ENCODE results near the gene HEBP1.

Gene HEBP1

DNA sequence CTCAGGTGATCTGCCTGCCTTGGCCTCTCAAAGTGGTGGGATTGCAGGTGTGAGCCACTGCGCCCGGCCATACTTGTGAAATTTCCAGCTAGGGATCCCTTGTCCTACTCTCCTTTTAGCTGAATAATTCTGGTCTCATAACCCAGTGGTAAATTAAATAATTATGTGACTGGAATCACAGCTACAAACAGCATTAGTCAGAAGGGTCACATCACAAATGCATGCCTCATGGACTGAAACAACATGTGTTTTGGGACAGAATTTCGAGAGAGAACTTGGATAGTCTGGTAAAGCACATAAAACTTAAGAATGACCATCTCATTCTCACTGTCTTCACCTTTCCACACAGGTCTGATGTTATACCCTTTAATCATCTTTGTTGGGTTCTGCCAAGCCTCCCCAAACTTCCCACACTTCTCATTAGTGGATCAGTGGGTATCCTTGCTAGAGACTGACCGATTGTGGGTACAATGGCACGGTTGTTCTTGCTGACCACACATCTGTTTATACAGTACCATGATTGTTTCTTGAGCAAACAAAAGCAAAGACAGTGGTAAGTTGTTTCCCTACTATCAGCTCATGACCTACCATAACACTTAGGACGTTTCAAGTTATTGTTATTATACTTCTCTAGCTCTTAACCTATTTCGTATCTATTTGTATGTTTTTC lies 53.2 kb downstream of the HEBP1 start:
- DNase-seq: no peak

DNA sequence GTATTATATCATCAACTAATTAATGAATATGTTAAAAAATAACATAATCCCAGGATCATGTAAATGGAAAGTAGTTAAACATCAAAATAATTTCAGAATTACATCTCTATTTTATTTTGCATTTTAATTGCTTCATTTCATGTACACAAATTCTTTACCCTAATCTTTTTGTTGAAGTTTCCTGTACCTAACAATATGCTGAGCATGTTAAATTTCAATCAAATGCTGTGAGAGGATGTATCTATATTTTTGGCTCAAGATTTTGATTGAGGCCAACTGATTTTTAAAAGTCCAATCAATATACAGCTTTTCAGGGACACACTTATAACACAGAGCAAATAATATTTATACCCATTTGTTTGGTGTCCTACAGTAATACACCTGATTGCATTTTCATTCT lies 54.5 kb downstream of the HEBP1 start:
- DNase-seq: no peak

DNA sequence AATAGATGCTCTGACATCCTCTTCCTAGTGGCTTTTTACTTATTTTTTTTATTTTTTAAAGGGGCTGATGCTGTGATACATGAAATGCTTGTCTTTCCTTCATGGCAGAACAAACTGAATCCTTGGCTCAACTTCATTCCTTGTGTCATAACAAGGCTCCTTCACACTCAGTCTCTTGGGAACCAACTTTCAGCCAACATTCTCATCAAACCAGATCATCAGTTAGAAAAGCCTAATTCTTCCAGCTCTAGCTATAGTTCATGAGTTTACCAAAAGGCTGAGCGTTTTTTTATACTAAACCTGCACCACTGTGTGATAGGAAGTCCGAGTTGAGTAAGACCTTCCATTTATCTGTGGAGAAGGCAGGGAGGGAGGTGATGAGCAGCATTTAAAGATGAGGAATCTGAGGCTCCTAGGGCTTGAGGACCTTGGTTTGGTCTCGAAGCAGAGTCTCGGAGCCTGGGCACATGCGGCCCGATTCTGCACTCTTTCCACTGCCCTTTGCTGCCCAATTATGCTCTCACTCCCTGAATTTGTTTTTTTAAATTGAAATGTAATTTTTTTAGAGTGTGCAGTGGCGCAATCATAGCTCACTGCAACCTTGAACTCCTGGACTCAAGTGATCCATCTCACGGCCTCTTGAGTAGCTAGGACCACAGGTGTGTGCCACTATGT lies 56.3 kb downstream of the HEBP1 start:
- DNase-seq: peak; percentile 60

DNA sequence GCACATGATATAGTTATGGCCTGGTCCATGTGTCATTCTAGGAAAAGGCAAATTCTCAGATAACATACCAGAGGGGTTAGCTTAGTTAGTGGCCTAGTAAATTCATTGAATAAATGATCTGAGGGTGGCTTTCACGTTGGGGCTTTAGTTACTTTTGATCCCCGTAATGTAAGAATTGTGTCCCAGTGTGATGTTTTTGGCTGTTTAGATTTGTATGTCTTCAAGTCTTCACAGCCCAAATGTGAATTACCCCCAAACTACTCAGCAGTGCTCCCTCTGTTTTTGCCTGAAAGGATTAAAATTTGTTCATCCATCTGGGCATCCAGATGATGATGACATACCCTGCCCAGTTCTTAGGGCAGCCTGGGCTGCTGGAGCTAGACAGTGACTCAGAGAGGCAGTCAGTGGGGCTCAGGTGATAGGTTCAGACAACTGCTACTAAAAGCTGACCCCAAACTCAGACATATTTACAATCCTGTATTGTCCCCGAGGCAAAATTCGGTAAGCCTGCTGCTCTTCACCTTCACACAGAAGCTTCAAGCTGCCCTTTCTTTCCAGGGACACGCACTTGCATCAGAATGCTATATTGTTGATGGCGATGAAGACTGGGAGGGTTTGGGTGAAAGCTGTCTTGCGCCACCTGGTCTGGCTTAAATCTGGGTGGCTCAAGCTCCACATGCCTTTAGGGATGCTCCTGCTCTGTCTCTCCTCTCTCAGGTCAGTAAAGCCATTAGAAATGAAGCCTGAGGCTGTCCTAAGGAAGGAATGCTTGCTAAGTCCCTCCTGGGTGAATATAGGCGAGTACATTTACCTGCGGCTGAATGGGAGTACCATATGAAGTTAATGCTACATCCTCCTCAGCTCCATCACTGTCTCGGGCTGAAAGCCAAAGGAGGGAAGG lies 58.4 kb downstream of the HEBP1 start:
- no peak for DNase-seq

DNA sequence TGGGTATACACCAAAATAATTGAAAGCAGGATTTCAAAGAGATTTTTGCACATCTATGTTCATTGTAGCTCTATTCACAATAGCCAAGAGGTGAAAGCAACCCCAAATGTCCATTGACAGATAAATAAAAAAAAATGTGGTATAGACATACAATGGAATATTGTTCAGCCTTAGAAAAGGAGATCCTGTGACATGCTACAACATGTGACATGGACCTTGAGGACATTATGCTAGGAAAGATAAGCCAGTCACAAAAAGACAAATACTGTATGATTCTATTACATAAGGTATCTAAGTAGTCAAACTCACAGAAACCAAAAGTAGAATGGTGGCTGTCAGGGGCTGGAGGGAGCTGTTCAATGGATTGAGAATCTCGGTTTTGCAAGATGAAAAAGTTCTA lies 60.2 kb downstream of the HEBP1 start:
- DNase-seq: no peak

DNA sequence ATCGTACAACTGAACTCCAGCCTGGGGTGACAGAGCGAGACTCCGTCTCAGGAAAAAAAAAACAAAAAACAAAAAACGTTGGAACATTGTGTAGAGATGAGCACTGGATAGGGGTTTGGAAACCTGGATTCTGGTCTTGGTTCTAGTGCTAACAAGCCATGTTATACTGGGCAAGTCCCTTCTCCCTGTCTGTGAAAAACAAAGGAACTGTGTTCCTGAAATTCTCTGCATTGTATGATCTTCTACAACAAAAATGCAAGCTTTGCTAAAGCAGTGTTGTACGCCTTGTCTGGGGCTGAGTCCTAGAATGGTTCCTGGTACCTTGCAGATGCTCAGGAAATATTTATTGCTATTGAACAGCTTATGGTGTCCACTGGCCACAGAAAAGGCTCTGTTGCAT lies 61.5 kb downstream of the HEBP1 start:
- no peak for DNase-seq

DNA sequence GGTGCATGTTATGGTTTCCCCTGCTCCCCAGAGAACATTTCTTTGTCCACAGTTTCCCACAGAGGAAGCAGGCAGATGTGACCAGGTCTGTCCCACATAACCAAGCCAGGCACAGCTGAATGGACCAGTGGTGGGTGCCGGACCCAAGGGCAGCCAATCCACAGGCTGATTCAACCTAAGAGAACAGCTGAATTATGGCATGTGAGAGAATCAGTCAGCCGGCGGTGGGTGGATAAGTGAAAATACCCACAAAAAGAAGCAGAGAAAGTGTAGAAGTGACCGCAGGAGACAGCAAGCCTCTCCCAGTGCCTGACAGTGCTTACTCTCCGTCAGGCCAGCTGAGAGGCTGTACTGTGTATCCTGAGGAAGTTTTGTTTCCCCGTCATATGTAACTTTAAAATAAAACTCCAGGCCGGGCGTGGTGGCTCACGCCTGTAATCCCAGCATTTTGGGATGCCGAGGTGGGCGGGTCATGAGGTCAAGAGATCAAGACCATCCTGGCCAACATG lies 63.0 kb downstream of the HEBP1 start:
- no peak for DNase-seq

DNA sequence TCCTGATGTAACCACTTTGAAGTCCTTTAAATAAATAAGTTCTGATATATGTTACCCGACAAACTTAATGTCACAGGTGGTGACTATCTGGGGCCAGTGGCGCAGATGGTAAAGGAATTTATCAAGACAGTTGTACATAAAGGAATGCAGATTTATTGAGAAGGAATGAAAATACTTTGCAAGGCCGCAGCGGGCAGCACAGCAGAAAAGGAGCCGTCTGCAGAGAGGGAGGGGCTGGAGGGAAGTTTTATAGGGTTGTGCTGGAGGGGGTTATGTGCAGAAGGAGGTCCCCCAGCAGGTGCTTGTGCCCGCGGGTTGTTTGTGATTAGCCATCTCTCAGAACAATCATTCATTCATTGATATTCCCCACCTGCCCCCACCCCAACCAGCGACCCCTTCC lies 65.5 kb downstream of the HEBP1 start:
- no peak for DNase-seq

DNA sequence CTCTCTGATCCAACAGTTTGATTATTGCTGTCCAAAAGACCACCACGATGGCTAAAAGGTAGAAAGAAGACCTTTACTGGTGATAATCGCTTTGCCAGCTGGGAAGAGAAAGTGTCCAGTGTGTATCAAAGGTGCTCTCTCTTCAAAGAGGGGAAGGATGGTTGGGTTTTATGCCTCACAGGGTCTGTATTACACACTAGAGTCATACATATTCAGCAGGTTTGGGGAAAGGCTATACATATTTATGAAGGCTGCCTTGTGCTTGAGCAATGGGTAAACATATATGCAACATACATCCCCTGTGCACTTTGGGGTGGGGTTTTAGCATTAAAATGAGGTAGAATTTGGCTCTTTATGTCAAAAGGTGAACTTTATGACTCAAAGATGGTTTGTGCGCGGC lies 66.3 kb downstream of the HEBP1 start:
- no peak for DNase-seq

DNA sequence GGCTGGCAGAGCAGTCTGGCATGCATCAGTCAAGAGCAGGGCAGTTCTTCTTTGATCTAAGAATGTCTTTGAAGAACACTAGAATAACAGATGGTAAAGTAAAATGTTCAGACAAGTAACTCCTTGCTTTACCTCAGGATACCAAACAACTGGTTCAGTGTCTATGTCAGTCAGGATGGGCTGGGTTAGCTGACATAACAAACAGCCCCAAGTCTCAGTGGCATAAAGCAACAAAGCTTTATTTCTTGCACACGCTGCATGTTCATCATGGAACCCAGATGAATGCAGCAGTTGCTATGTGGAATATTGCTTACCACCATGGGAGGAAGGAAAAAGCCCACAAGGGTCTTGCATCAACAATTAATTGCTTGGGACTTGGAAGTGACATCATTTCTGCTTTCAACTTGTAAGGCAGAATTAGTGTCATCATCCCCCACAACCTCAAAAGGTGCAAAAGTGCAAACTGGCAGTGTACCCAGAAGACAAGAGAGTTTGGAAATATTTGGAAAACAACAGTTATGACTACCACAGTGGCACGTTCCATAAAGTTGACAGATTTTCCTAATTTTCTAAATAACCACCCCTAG lies 69.3 kb downstream of the HEBP1 start:
- DNase-seq: no peak

DNA sequence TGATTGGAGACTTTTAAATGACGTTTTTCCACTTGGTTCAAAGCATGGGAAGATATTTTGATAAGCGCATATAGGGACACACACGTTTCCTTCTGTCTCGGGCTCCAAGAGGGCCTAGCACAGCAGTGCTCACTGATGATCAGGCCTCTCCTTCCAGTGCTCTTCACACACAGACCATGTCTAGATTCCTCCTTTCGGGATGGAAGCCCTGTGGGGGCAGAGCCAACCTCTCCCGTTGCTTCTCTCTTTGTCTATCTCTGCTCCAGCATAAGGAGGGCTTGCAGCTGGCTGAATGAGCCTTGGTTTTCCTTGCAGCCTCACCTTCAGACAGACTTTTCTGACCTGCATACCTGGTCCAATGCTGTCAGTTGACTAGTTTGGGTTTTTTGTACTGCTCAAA lies 70.4 kb downstream of the HEBP1 start:
- no peak for DNase-seq

DNA sequence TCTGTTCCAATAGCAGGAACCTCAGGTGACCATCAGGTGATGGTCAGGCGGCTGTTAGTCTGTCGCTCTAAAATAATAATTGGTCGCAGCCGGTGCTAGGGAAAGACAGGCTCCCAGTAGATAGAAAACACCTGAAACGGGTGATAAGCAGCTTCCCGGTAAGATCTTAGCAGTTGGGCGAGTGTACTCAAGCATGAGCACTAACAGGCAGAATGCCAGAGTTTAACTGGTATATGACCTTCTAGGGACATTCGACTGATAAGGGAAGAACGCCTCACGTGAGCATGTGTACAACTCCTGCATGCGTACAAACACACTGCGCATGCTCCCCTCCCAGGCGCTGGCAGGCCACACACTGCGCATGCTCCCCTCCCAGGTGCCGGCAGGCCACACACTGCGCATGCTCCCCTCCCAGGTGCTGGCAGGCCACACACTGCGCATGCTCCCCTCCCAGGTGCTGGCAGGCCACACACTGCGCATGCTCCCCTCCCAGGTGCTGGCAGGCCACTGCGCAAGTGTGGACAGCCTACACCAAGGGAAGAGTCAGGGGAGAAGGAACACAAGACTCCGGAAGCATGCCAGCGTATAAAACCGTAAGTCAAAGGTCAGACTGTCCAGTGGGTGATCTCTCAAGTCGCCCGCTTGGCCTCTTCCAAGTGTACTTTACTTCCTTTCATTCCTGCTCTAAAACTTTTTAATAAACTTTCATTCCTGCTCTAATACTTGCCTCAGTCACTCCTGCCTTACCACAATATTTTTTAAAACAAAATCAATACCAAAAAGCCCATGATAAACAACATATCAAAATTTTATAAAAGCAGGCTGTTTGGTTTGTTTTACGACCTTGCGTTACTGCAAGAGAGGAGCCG lies 72.6 kb downstream of the HEBP1 start:
- DNase-seq: peak; percentile 60

DNA sequence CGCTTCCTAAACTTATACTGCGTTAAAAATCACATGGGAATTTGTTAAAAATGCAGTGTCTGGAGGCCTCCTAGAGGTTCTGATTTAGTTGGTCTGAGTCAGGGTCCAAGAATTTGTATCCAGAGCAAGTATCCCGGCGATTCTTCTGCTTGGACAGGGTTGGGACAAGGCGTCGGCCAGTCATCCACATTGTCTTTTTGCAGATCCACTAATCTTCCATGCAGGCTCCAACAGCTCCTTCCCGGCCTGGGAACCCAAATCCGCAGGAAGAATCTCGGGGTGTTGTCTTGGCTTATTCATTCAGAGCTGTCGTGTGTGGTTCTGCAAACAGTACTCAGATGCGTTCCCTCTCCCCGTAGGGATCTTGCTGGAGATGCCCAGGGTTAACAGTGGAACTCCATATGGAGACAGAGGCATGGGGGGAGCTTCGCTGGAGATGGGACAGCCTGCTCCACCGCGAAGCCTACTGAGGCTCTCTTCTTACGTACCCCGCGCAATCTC lies 73.4 kb downstream of the HEBP1 start:
- DNase-seq: peak; percentile 66

DNA sequence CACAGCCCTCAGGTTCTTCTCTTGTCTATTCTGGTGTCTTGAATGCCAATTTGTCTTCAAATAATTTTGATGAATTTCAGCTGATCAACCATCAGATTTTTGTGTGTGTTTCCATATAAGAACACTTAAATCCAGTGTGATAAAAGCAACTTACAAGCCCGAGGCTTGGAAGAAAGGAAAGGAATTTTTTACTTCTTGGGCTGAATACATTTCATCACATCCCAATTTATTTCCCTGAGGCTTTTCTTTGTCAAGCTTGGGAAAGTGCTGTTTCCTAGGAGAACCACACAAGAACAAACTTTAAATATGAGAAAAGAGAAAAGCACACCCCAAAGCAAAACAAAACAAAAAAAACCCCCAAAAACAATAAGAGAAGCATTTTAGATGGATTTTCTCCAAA lies 74.7 kb downstream of the HEBP1 start:
- DNase-seq: peak; percentile 26
